OCI-LY1 (cell line): ENCODE results near the gene ARHGAP6.

Experiments
- H2AFZ ChIP-seq: fragments of 200-600 bp; sonication (generic), shearing (Covaris generic); 2 replicates; pipeline ENCODE4 v1.6.0; 2014; ENCODE audit warnings: antibody characterized with exemption, mild to moderate bottlenecking, low read length
- H3F3A ChIP-seq: fragments of 200-600 bp; sonication (generic), shearing (Covaris generic); 2 replicates; pipeline ENCODE4 v1.6.0; 2014; ENCODE audit warnings: mild to moderate bottlenecking, antibody characterized with exemption, low read length, moderate library complexity; ENCODE audit not compliant: insufficient read depth
- H3K27ac ChIP-seq: fragments of 200-600 bp; sonication (generic); 2 replicates; pipeline ENCODE4 v1.5.1; 2014; ENCODE audit warnings: low read length, mixed run types, mild to moderate bottlenecking, low read depth; ENCODE audit not compliant: poor library complexity, severe bottlenecking
- H3K27me3 ChIP-seq: fragments of 200-600 bp; sonication (generic); 2 replicates; pipeline ENCODE4 v1.6.0; 2014; ENCODE audit warnings: antibody characterized with exemption, mild to moderate bottlenecking, low read length, moderate library complexity; ENCODE audit not compliant: insufficient read depth
- H3K36me3 ChIP-seq: fragments of 200-600 bp; sonication (generic); 2 replicates; pipeline ENCODE4 v1.6.1; 2014; ENCODE audit warnings: mild to moderate bottlenecking, antibody characterized with exemption, low read length, moderate library complexity, mixed read lengths; ENCODE audit not compliant: insufficient read depth
- H3K4me1 ChIP-seq: fragments of 200-600 bp; sonication (generic); 2 replicates; pipeline ENCODE4 v1.5.1; 2014; ENCODE audit warnings: mild to moderate bottlenecking, low read length, moderate library complexity; ENCODE audit not compliant: insufficient read depth, severe bottlenecking
- H3K4me2 ChIP-seq: fragments of 200-600 bp; sonication (generic), shearing (Covaris generic); 2 replicates; pipeline ENCODE4 v1.6.1; 2014; ENCODE audit warnings: low read length
- H3K4me3 ChIP-seq: fragments of 200-600 bp; sonication (generic); 2 replicates; pipeline ENCODE4 v1.5.1; 2014; ENCODE audit warnings: low read length, low read depth, mild to moderate bottlenecking, mixed read lengths; ENCODE audit not compliant: poor library complexity, severe bottlenecking
- H3K79me2 ChIP-seq: fragments of 200-600 bp; shearing (Covaris generic); 2 replicates; pipeline ENCODE4 v1.6.1; 2016; ENCODE audit warnings: mixed run types, low read length, mixed read lengths; ENCODE audit not compliant: insufficient read depth
- H3K9ac ChIP-seq: fragments of 200-600 bp; sonication (generic), shearing (Covaris generic); 2 replicates; pipeline ENCODE4 v1.6.1; 2014; ENCODE audit warnings: mild to moderate bottlenecking, low read length, mixed read lengths
- H3K9me2 ChIP-seq: fragments of 200-600 bp; sonication (generic), shearing (Covaris generic); 2 replicates; pipeline ENCODE4 v1.6.1; 2014; ENCODE audit warnings: low read depth, mild to moderate bottlenecking, low read length, mixed read lengths
- H3K9me3 ChIP-seq: fragments of 200-600 bp; shearing (Covaris generic); 2 replicates; pipeline ENCODE4 v1.6.1; 2014; ENCODE audit warnings: low read length, mixed read lengths
- H4K20me1 ChIP-seq: fragments of 200-600 bp; sonication (generic), shearing (Covaris generic); 2 replicates; pipeline ENCODE4 v1.6.0; 2016; ENCODE audit warnings: mild to moderate bottlenecking, low read length; ENCODE audit not compliant: insufficient read depth
- EZH2 ChIP-seq: fragments of 200-600 bp; sonication (generic), shearing (Covaris generic); IDR thresholded peaks from 2 replicates; pipeline ENCODE4 v1.8.0; 2017; ENCODE audit warnings: borderline replicate concordance, mixed run types, mild to moderate bottlenecking, antibody characterized with exemption, low read length, moderate library complexity, mixed read lengths
- TF ChIP-seq, protein P1 (sequence below): fragments of 200-600 bp; sonication (generic), shearing (Covaris generic); IDR thresholded peaks from 2 replicates; pipeline ENCODE4 v1.5.1; 2017; ENCODE audit warnings: mild to moderate bottlenecking, antibody characterized with exemption, low read length, moderate library complexity, mixed read lengths

Gene ARHGAP6

DNA sequence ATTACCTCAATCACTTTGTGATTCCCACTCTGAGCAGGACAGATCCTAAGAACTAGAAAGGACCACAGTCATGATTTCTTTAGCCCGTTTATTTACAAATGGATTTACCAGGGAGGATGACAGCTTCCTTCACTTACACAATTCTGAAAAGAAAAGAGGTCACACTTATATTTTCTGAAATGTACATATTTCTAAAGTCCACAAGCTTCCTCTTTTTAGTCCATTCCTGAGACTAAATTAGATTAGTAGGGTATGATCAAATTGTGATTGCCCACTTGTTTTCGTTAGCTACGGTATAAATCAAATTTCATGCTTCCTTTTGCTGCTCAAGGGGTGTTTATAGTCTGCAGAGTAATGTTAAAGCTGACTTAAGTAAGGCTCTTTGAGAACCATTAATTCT is 380.1 kb downstream of the ARHGAP6 start:
- Histone ChIP-seq H3K4me2 (no peak overlapping the region), H3K4me3 (no peak overlapping the region), H3K27me3 (no peaks in the 10 kb centered on the region), H3K4me1 (no peaks in the 10 kb centered on the region), H3K9me3 (no peaks in the 10 kb centered on the region), H4K20me1 (no peaks in the 10 kb centered on the region), H3K27ac (no peak overlapping the region), H3K9me2 (no peaks in the 10 kb centered on the region), H3K79me2 (no peaks in the 10 kb centered on the region), H3F3A (no peaks in the 10 kb centered on the region), H3K36me3 (no peaks in the 10 kb centered on the region), H3K9ac (no peak overlapping the region), H2AFZ (no peak overlapping the region)
- TF ChIP-seq, protein P1, sequence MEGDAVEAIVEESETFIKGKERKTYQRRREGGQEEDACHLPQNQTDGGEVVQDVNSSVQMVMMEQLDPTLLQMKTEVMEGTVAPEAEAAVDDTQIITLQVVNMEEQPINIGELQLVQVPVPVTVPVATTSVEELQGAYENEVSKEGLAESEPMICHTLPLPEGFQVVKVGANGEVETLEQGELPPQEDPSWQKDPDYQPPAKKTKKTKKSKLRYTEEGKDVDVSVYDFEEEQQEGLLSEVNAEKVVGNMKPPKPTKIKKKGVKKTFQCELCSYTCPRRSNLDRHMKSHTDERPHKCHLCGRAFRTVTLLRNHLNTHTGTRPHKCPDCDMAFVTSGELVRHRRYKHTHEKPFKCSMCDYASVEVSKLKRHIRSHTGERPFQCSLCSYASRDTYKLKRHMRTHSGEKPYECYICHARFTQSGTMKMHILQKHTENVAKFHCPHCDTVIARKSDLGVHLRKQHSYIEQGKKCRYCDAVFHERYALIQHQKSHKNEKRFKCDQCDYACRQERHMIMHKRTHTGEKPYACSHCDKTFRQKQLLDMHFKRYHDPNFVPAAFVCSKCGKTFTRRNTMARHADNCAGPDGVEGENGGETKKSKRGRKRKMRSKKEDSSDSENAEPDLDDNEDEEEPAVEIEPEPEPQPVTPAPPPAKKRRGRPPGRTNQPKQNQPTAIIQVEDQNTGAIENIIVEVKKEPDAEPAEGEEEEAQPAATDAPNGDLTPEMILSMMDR = no peak
- TF ChIP-seq EZH2 = no peak

GRCh38 chrX:11282043-11282442 is 383.7 kb downstream of the ARHGAP6 start:
- no peaks in the 10 kb centered on the region for H3K9me3 ChIP-seq
- no peaks in the 10 kb centered on the region for H3F3A ChIP-seq
- no peaks in the 10 kb centered on the region for H3K27me3 ChIP-seq
- no peaks in the 10 kb centered on the region for H3K9me2 ChIP-seq
- H3K4me1 ChIP-seq = no peaks in the 10 kb centered on the region
- H3K9ac ChIP-seq = no peak overlapping the region
- H3K79me2 ChIP-seq = no peaks in the 10 kb centered on the region
- H3K4me3 ChIP-seq = no peak overlapping the region
- H3K27ac ChIP-seq = no peak overlapping the region
- no peak overlapping the region for H3K4me2 ChIP-seq
- no peaks in the 10 kb centered on the region for H3K36me3 ChIP-seq
- H4K20me1 ChIP-seq = no peaks in the 10 kb centered on the region
- no peak overlapping the region for H2AFZ ChIP-seq
- TF ChIP-seq, protein P1 = no peak
- TF ChIP-seq EZH2 = no peak

- Histone ChIP-seq H3F3A (no peaks in the 10 kb centered on the region), H3K9ac (no peak overlapping the region), H3K27ac (no peak overlapping the region), H3K9me3 (no peaks in the 10 kb centered on the region), H2AFZ (no peak overlapping the region), H3K9me2 (no peaks in the 10 kb centered on the region), H3K27me3 (no peaks in the 10 kb centered on the region), H3K4me2 (no peak overlapping the region), H3K4me1 (no peaks in the 10 kb centered on the region), H3K79me2 (no peaks in the 10 kb centered on the region), H4K20me1 (no peaks in the 10 kb centered on the region), H3K4me3 (no peak overlapping the region), H3K36me3 (no peaks in the 10 kb centered on the region)
- TF ChIP-seq EZH2 = no peak
- TF ChIP-seq, protein P1 = no peak
These were observed 392.2 kb downstream of the ARHGAP6 start for GRCh38 chrX:11273544-11273943.
